ENCODE measurements around the gene SMARCB1. TPM values are rescaled to one million over a fixed set of nuclear protein-coding genes. Genes with fewer than 3 reads are reported as not detected.

Gene SMARCB1
- polyA plus RNA-seq, 1 of the 3 experiments (the other 2 are of a cell fraction) = 215 TPM

DNA sequence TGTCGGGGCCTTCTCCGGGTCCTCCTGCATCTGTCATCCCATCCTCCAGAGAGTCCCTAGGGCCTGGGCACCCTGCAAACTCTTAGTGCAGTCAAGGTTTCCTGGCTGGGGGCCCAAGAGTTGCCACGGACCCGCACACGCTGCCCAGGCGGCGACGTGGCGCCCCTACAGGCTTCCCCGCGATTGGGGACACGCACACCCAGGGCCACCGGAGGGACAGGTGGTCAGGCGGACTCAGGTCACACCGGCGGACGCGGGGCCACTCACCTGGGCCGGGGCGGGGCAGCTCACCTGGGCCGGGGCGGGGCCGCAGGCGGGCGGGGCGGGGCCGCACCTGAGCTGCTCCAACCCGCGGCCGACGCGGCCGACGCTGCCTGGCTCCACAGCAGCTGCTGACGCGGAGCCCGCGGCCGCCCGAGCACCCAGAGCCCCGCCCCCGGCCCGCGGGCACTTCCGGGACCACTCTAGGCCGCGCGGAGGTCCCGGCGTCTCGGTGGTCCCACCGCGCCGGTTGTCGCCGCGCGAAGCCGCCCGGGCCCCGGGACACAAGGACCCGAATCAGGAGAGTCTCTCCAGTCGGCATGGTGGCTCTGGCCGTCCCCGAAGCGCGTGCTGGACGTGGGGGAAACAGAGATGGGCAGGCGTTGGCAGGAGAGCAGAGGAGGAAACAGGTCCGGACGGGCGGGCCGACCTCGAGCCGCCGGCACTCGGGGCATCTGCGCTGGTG is 35.9 kb upstream of the SMARCB1 start, which contains the start of gene ZNF70:
TSS of gene ZNF70 (minus strand) at position 399 of the 727 bp plus-strand sequence. CDS start 5,972 bp downstream, outside the sequence.
- H3K36me3 ChIP-seq (replicated peaks in 1 of 2; ENCODE audit: control insufficient read depth in 1 of 2, insufficient read depth in 2 of 2, low read length in 1 of 2) = no peaks in the 10 kb centered on the region
- peak within 1 kb of the TSS; percentile 64 to 88 for H3K27ac ChIP-seq (ENCODE audit: low read depth in 2 of 2, low read length in 1 of 2)
- H3K4me3 ChIP-seq (ENCODE audit: low read depth in 2 of 2, low read length in 1 of 2) = peak within 1 kb of the TSS; percentile 78 to 81
- peak; percentile 97 for DNase-seq
- peak within 1 kb of the TSS; percentile 84 for H3K4me2 ChIP-seq
- no peaks in the 10 kb centered on the region for H3K9me2 ChIP-seq
- H4K20me1 ChIP-seq (ENCODE audit: insufficient read depth) = no peaks in the 10 kb centered on the region
- POLR2A ChIA-PET = interaction anchor here (1.0 to 2.3 kb wide), 3 partner anchors 9 to 107 kb away, joined by 4 to 9 read pairs (median 4); partner anchors contain the start of gene SLC2A11
- WGBS (ENCODE audit: low lambda C conversion rate) = 4% methylated on average over 2 of the region's 78 CpGs
- H3K79me2 ChIP-seq (ENCODE audit: insufficient read depth) = peaks cover 34% of the 10 kb centered on the region
- CTCF ChIA-PET = interaction anchor here (1.6 to 1.9 kb wide), 2 partner anchors 16 to 144 kb away, joined by 4 read pairs; partner anchors contain the start of genes CHCHD10 and MIF
- H3K27me3 ChIP-seq (ENCODE audit: insufficient read depth) = no peaks in the 10 kb centered on the region
- no peaks in the 10 kb centered on the region for H3F3A ChIP-seq (replicated peaks; ENCODE audit: insufficient read depth)
- TF ChIP-seq GATA2 (CRISPR knock-in tag; IDR thresholded peaks at IDR 0.05) (no peak), ELF1 (IDR thresholded peaks at IDR 0.05) (peak; percentile 77), TAF1 (IDR thresholded peaks at IDR 0.05; ENCODE audit: borderline replicate concordance, low read depth, low read length) (peak; percentile 68), RFX5 (IDR thresholded peaks at IDR 0.05; ENCODE audit: low read length) (peak; percentile 80), MXI1 (IDR thresholded peaks at IDR 0.05; ENCODE audit: low read depth, low read length) (peak; percentile 66), POLR2AphosphoS5 (IDR thresholded peaks at IDR 0.05; ENCODE audit: low read depth, low read length) (peak; percentile 66), TCF12 (IDR thresholded peaks at IDR 0.05) (no peak), SIN3A (IDR thresholded peaks at IDR 0.05; ENCODE audit: borderline replicate concordance, low read depth, low read length) (no peak), FOXJ3 (CRISPR knock-in tag; IDR thresholded peaks at IDR 0.05) (no peak), GABPA (IDR thresholded peaks at IDR 0.05; ENCODE audit: low read depth) (peak; percentile 72)
- TF ChIP-seq, protein P1, sequence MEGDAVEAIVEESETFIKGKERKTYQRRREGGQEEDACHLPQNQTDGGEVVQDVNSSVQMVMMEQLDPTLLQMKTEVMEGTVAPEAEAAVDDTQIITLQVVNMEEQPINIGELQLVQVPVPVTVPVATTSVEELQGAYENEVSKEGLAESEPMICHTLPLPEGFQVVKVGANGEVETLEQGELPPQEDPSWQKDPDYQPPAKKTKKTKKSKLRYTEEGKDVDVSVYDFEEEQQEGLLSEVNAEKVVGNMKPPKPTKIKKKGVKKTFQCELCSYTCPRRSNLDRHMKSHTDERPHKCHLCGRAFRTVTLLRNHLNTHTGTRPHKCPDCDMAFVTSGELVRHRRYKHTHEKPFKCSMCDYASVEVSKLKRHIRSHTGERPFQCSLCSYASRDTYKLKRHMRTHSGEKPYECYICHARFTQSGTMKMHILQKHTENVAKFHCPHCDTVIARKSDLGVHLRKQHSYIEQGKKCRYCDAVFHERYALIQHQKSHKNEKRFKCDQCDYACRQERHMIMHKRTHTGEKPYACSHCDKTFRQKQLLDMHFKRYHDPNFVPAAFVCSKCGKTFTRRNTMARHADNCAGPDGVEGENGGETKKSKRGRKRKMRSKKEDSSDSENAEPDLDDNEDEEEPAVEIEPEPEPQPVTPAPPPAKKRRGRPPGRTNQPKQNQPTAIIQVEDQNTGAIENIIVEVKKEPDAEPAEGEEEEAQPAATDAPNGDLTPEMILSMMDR (IDR thresholded peaks at IDR 0.05) = peak; percentile 38
- peaks cover 0 to 10% of the 10 kb centered on the region in 2 experiments; a peak in 2 of 4 replicates for H3K4me1 ChIP-seq (ENCODE audit: control insufficient read depth in 1 of 2, insufficient read depth in 2 of 2, low read depth in 1 of 2, low read length in 1 of 2)
- peak within 1 kb of the TSS; percentile 83 for H3K9ac ChIP-seq
- peak within 1 kb of the TSS; percentile 93 for H2AFZ ChIP-seq (ENCODE audit: low read depth)
- H3K9me3 ChIP-seq = no peaks in the 10 kb centered on the region

DNA sequence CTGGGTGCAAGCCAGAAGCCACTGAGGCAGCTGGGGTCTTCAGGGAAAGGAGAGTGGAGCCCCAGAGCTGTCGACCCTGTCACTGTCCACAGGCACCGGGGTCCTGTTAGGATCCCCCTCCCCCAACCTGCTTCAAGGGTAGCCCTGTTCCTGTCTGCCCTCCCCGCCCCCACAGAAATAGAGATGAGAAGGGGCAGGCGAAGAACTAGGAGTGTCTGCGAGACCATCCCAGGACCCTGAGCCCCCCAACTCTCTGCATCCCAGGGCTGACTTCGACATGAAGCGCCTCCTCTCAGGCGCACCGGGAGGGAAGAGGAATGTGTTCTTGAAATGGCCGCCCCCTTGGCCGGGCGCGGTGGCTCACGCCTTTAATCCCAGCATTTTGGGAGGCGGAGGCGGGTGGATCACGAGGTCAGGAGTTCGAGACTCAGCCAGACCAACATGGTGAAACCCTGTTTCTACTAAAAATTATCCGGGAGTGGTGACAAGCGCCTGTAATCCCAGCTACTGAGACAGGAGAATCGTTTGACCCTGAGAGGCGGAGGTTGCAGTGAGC is 35.2 kb upstream of the SMARCB1 start:
- Histone ChIP-seq H3F3A (replicated peaks; ENCODE audit: insufficient read depth) (no peaks in the 10 kb centered on the region), H3K9ac (peak overlapping the region; percentile 83), H2AFZ (ENCODE audit: low read depth) (peak overlapping the region; percentile 93), H3K9me2 (no peaks in the 10 kb centered on the region), H3K36me3 (replicated peaks in 1 of 2; ENCODE audit: control insufficient read depth in 1 of 2, insufficient read depth in 2 of 2, low read length in 1 of 2) (no peaks in the 10 kb centered on the region), H3K4me2 (peak overlapping the region; percentile 84), H3K4me3 (ENCODE audit: low read depth in 2 of 2, low read length in 1 of 2) (peak overlapping the region; percentile 78 to 81), H3K79me2 (ENCODE audit: insufficient read depth) (peaks cover 29% of the 10 kb centered on the region), H3K9me3 (no peaks in the 10 kb centered on the region), H3K27ac (ENCODE audit: low read depth in 2 of 2, low read length in 1 of 2) (peak overlapping the region; percentile 64 to 88), H4K20me1 (ENCODE audit: insufficient read depth) (no peaks in the 10 kb centered on the region), H3K27me3 (ENCODE audit: insufficient read depth) (no peaks in the 10 kb centered on the region), H3K4me1 (ENCODE audit: control insufficient read depth in 1 of 2, insufficient read depth in 2 of 2, low read depth in 1 of 2, low read length in 1 of 2) (peaks cover 0 to 10% of the 10 kb centered on the region in 2 experiments; a peak in 2 of 4 replicates)
- TF ChIP-seq JUND (IDR thresholded peaks at IDR 0.05) (no peak), POLR2AphosphoS5 (IDR thresholded peaks at IDR 0.05; ENCODE audit: low read depth, low read length) (0 out of 2 replicates have a peak, but pooled peaks have one; percentile 2)
- DNase-seq = no peak
- 64% methylated on average over 19 of the region's 22 CpGs for WGBS (ENCODE audit: low lambda C conversion rate)
- ChIA-PET CTCF (interaction anchor here (1.9 to 2.7 kb wide), 2 partner anchors 16 to 98 kb away, joined by 4 to 6 read pairs; partner anchors contain the start of gene CHCHD10), POLR2A (interaction anchor here (1.0 to 2.3 kb wide), 3 partner anchors 8 to 106 kb away, joined by 4 to 9 read pairs (median 4); partner anchors contain the start of gene SLC2A11)

Measured in SK-N-SH (cell line).